T-helper 9 cell (primary cell): Measurements from ENCODE around the gene NOL12.
"Not testable (repeated sequence)": the region's sequence is repeated elsewhere in the genome, so short reads cannot be mapped to it uniquely, and the experiment has no call there.

Experiments
- DNase-seq: peaks from one replicate; pipeline ENCODE4 v3.0.0-alpha.2; 2020
- total RNA-seq, 2 donors: gene quantifications; one replicate each; lab custom pipeline; 2026; lab: John Stamatoyannopoulos, UW

NOL12 gene
- total RNA-seq, result 6.0 to 6.3 reads per million in 2 donors

GRCh38 chr22:37686002-37686982 is at the start of gene NOL12:
Gene NOL12, plus strand, starts transcription at chr22:37686343. Its CDS starts 50 bp downstream, at chr22:37686393.
- DNase-seq, result peak; percentile 63

- no peak for DNase-seq
Observed at GRCh38 chr22:37636949-37637273, 49.2 kb upstream of the NOL12 start.

- DNase-seq, result no peak
Observed at GRCh38 chr22:37638391-37639069, 47.6 kb upstream of the NOL12 start.

GRCh38 chr22:37639070-37639760 is 46.9 kb upstream of the NOL12 start, which contains the start of gene SH3BP1:
Gene SH3BP1, plus strand, starts transcription at chr22:37639669. Its CDS starts 119 bp downstream, at chr22:37639788.
- DNase-seq, result peak; percentile 54

GRCh38 chr22:37639771-37640590 is 46.2 kb upstream of the NOL12 start:
- DNase-seq, result no peak

GRCh38 chr22:37640591-37641560 is 45.3 kb upstream of the NOL12 start:
- DNase-seq, result no peak

GRCh38 chr22:37641561-37641949 is 44.6 kb upstream of the NOL12 start:
- no peak for DNase-seq

GRCh38 chr22:37643225-37643847 is 42.8 kb upstream of the NOL12 start:
- peak; percentile 89 for DNase-seq

- DNase-seq, result no peak
Observed at GRCh38 chr22:37647317-37647716, 38.8 kb upstream of the NOL12 start.

- DNase-seq, result no peak
Observed at GRCh38 chr22:37647928-37648327, 38.2 kb upstream of the NOL12 start.

GRCh38 chr22:37650463-37651136 is 35.5 kb upstream of the NOL12 start:
- no peak for DNase-seq

- DNase-seq, result no peak
Observed at GRCh38 chr22:37654563-37655251, 31.4 kb upstream of the NOL12 start.

- DNase-seq, result no peak
Observed at GRCh38 chr22:37655252-37655563, 30.9 kb upstream of the NOL12 start.

- DNase-seq, result not testable (repeated sequence)
Observed at GRCh38 chr22:37656583-37656982, 29.6 kb upstream of the NOL12 start.

- DNase-seq, result no peak
Observed at GRCh38 chr22:37657590-37658132, 28.5 kb upstream of the NOL12 start.

- peak; percentile 96 for DNase-seq
Observed at GRCh38 chr22:37658133-37659065, 27.7 kb upstream of the NOL12 start, which contains the start of gene PDXP. Gene PDXP, plus strand, starts transcription at chr22:37658723. Its CDS starts 60 bp downstream, at chr22:37658783.

GRCh38 chr22:37659066-37659896 is 26.9 kb upstream of the NOL12 start:
- no peak for DNase-seq
